HEK293T (cell line): ENCODE measurements around the gene LNX2.
"Not testable (repeated sequence)": the region's sequence is repeated elsewhere in the genome, so short reads cannot be mapped to it uniquely, and the experiment has no call there.

Experiments
- BHLHE40 ChIP-seq: fragments of 450-650 bp; IDR thresholded peaks from 2 replicates; pipeline ENCODE4 v1.6.1; 2016; ENCODE audit warnings: mild to moderate bottlenecking, moderate library complexity, borderline replicate concordance
- CTBP1 ChIP-seq: fragments of 450-650 bp; IDR thresholded peaks from 2 replicates; pipeline ENCODE4 v1.6.1; 2016; ENCODE audit warnings: borderline replicate concordance
- ELF4 ChIP-seq: fragments of 450-650 bp; IDR thresholded peaks from 2 replicates; pipeline ENCODE4 v1.6.1; 2017; ENCODE audit warnings: antibody characterized with exemption
- FOXA1 ChIP-seq: fragments of 450-650 bp; IDR thresholded peaks from 2 replicates; pipeline ENCODE4 v1.6.1; 2016; ENCODE audit warnings: mild to moderate bottlenecking
- FOXK2 ChIP-seq: fragments of 450-650 bp; IDR thresholded peaks from 2 replicates; pipeline ENCODE4 v1.6.1; 2016; ENCODE audit warnings: mild to moderate bottlenecking
- FOXM1 ChIP-seq: fragments of 450-650 bp; IDR thresholded peaks from 2 replicates; pipeline ENCODE4 v1.6.1; 2017; ENCODE audit warnings: mild to moderate bottlenecking, borderline replicate concordance
- SUZ12 ChIP-seq: fragments of 450-650 bp; IDR thresholded peaks from 2 replicates; pipeline ENCODE4 v1.6.1; 2016; ENCODE audit warnings: mild to moderate bottlenecking
- ZNF384 ChIP-seq: fragments of 450-650 bp; IDR thresholded peaks from 2 replicates; pipeline ENCODE4 v1.6.1; 2016

- TF ChIP-seq BHLHE40, ELF4, FOXA1, CTBP1, SUZ12, FOXK2, FOXM1, ZNF384: not testable (repeated sequence)
Observed at GRCh38 chr13:27628766-27629165, 8.4 kb upstream of the LNX2 start.
